Adipocyte (in vitro differentiated cells): ENCODE measurements around the gene LHPP.

ENCODE experiments used
- DNase-seq: peaks from one replicate; pipeline ENCODE4 v3.0.0-alpha.2; 2015; ENCODE audit warnings: low read depth
- H3K27me3 ChIP-seq: replicated peaks from 2 replicates; pipeline ENCODE4 v1.7.0; 2013; ENCODE audit warnings: mild to moderate bottlenecking, low read length, moderate library complexity; ENCODE audit not compliant: control insufficient read depth, insufficient read depth
- H3K36me3 ChIP-seq: 2 replicates; pipeline ENCODE4 v1.7.0; 2013; ENCODE audit warnings: low read length, mild to moderate bottlenecking, moderate library complexity; ENCODE audit not compliant: control insufficient read depth, insufficient read depth, severe bottlenecking
- H3K4me1 ChIP-seq: 2 replicates; pipeline ENCODE4 v1.7.0; 2013; ENCODE audit warnings: mild to moderate bottlenecking, low read length, moderate library complexity; ENCODE audit not compliant: control insufficient read depth, insufficient read depth
- H3K4me3 ChIP-seq: 2 replicates; pipeline ENCODE4 v1.7.0; 2013; ENCODE audit warnings: mild to moderate bottlenecking, low read length, moderate library complexity
- H3K9ac ChIP-seq: 2 replicates; pipeline ENCODE4 v1.7.0; 2013; ENCODE audit warnings: mild to moderate bottlenecking, low read length, moderate library complexity
- H3K9me3 ChIP-seq: 2 replicates; pipeline ENCODE4 v1.7.0; 2013; ENCODE audit warnings: mild to moderate bottlenecking, low read length, moderate library complexity; ENCODE audit not compliant: control insufficient read depth

Gene LHPP

DNA sequence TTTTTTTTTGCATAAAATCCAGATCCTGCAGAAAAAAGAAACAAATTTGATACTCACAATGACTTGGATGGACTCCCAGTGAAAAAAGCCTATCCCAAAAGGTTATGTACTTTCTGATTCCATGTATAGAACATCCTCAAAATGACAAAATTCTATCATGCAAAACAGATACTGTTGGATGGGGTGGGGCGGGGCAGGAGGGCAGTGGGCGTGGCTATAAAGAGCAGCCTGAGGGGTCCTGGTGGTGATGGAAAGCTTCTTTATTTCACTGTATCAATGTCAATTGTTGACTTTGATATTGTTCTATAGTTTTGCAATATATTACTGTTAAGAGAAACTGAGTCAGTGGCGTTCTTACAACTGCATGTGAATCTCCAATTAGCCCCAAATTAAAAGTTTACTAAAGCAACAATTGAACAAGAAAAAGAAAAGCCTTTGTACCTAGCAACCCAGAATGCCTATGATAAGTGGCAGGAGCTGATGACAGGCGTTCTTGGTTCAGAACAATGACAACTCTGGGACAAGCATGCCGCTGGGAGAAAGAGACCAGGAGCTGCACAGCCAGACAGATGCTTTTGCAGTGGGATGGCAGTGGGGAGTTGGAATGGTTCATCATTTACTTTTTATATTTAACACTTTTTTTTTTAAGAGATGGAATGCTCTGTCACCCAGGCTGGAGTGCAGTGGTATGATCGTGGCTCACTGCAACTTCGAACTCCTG lies 101.9 kb downstream of the LHPP start:
- Histone ChIP-seq H3K4me1 (peaks cover 39% of the 10 kb centered on the region), H3K27me3 (peaks cover 4% of the 10 kb centered on the region), H3K4me3 (no peak overlapping the region), H3K36me3 (no peaks in the 10 kb centered on the region), H3K9me3 (peaks cover 5% of the 10 kb centered on the region), H3K9ac (no peak overlapping the region)
- DNase-seq, result no peak

GRCh38 chr10:124564881-124565280 lies 103.3 kb downstream of the LHPP start:
- Histone ChIP-seq H3K27me3 (peaks cover 4% of the 10 kb centered on the region), H3K4me1 (peaks cover 38% of the 10 kb centered on the region), H3K9me3 (peaks cover 5% of the 10 kb centered on the region), H3K36me3 (no peaks in the 10 kb centered on the region), H3K9ac (no peak overlapping the region), H3K4me3 (no peak overlapping the region)
- no peak for DNase-seq

- no peak for DNase-seq
Observed at GRCh38 chr10:124565565-124566221, 104.1 kb downstream of the LHPP start.

GRCh38 chr10:124566222-124566888 lies 104.7 kb downstream of the LHPP start:
- H3K9ac ChIP-seq, result no peak overlapping the region
- H3K4me3 ChIP-seq, result no peak overlapping the region
- H3K9me3 ChIP-seq, result peaks cover 5% of the 10 kb centered on the region
- H3K27me3 ChIP-seq, result peaks cover 4% of the 10 kb centered on the region
- no peaks in the 10 kb centered on the region for H3K36me3 ChIP-seq
- H3K4me1 ChIP-seq, result peaks cover 23% of the 10 kb centered on the region
- DNase-seq, result no peak

More at GRCh38 chr10:124565565-124566221, 104.1 kb downstream of the LHPP start:
- no peak overlapping the region for H3K9ac ChIP-seq
- H3K4me1 ChIP-seq, result peaks cover 30% of the 10 kb centered on the region
- H3K4me3 ChIP-seq, result no peak overlapping the region
- peaks cover 5% of the 10 kb centered on the region for H3K9me3 ChIP-seq
- no peaks in the 10 kb centered on the region for H3K36me3 ChIP-seq
- peaks cover 4% of the 10 kb centered on the region for H3K27me3 ChIP-seq

DNA sequence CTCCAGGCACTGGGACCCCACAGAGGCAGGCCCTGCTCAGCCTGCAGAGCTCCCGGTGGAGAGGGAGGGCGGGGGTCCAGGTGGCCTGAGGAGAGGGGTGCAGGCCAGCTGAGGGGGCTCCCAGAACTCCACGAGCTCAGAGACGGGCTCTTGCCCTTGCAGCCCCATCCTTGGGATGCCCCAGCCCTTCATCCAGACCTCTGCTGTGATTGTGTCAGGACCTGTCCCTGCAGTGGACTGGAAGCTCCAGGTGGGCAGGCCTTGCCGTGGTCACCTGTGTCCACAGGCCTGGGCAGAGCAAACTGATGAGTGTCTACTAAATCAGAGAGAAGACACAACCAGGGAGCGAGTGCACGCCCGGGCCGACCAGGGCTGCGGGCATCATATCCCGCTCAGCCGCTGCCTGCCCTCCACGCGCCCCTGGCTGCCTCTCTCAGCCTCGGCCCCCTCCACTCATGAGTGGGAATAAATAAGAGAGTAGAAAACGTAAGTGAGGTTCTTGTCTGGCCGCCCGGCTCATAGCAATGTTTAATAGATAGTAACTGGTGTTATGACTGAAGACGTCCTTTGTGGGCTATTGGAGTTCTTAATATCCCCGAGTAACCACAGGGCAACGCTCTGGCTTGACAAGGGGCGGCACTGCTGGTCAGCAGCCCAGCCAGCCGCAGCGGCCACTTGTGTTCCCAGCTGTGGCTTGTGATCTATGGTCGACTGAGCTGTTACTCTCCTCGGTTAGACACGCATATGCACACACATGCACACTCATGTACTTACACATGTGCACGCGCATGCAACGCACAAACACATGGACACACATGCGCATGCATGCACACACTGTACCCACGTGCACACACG lies 105.6 kb downstream of the LHPP start:
- Histone ChIP-seq H3K4me3 (no peak overlapping the region), H3K9ac (no peak overlapping the region), H3K27me3 (peaks cover 4% of the 10 kb centered on the region), H3K9me3 (no peaks in the 10 kb centered on the region), H3K4me1 (peaks cover 20% of the 10 kb centered on the region), H3K36me3 (no peaks in the 10 kb centered on the region)
- DNase-seq, result no peak

- Histone ChIP-seq H3K9me3 (no peaks in the 10 kb centered on the region), H3K4me1 (peaks cover 15% of the 10 kb centered on the region), H3K4me3 (no peak overlapping the region), H3K27me3 (peaks cover 4% of the 10 kb centered on the region), H3K9ac (peak overlapping the region; percentile 71), H3K36me3 (no peaks in the 10 kb centered on the region)
- DNase-seq, result no peak
Observed at GRCh38 chr10:124568339-124568738, 106.7 kb downstream of the LHPP start.

- peaks cover 15% of the 10 kb centered on the region for H3K4me1 ChIP-seq
- H3K4me3 ChIP-seq, result no peak overlapping the region
- peaks cover 4% of the 10 kb centered on the region for H3K27me3 ChIP-seq
- H3K9ac ChIP-seq, result peak overlapping the region; percentile 71
- DNase-seq, result no peak
- no peaks in the 10 kb centered on the region for H3K9me3 ChIP-seq
- no peaks in the 10 kb centered on the region for H3K36me3 ChIP-seq
Observed at GRCh38 chr10:124568848-124569622, 107.4 kb downstream of the LHPP start.

DNA sequence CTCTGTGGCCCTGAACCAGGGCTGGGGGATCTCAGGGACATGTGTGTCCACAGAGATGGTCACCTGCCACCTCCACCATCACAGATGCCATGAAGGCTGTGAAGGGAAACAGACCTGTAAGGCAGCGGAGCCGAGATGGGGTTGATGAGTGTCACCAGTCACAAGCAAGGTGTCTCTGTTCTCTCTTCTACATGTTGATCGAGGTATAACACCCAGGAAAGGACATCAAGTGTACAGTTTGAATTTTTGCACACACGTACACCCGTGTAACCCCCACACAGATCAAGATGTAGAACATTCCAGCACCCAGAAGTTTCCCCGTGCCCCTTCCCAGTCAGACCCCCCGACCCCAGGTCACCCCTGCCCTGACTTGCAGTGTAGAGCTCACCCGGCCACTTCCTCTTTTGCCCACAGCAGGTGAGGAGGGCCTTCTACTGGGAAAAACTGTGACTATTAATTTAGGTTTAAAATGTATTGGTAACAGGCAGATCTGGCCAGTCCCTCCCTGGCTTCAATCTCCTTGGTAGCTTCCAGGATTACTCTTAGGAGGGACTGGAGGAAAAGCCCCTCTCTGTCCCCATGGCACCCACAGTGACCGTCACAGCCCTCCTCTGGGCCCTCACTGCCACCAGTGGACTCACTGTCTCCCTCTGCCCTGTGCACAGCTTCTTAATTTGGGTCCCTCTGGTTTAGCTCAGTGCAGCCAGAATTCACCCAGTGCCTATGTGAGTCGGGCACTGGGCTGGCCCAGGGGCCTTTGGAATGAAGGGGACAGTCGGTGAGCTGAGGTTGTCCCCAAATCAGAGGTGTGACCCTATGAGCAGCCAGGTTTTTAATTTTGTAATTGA lies 108.2 kb downstream of the LHPP start:
- Histone ChIP-seq H3K4me1 (peaks cover 15% of the 10 kb centered on the region), H3K9ac (peak overlapping the region; percentile 18), H3K9me3 (no peaks in the 10 kb centered on the region), H3K27me3 (peaks cover 11% of the 10 kb centered on the region), H3K36me3 (no peaks in the 10 kb centered on the region), H3K4me3 (no peak overlapping the region)
- no peak for DNase-seq

DNA sequence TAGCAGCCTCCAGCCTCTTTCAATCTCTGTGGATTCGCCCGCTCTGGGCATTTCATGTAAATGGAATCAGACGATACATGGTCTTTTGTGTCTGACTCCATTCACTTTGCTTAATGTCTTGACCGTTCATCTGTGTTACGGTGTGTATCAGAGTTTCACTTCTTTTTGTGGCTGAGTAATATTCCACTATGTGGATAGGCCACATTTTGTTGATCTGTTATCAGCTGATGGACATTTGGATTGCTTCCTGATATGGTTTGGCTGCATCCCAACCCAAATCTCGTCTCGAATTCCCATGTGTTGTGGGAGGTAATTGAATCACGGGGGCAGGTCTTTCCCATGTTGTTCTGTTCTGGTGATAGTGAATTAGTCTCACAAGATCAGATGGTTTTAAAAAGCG lies 109.0 kb downstream of the LHPP start:
- Histone ChIP-seq H3K36me3 (no peaks in the 10 kb centered on the region), H3K4me3 (no peak overlapping the region), H3K4me1 (peaks cover 15% of the 10 kb centered on the region), H3K9ac (no peak overlapping the region), H3K9me3 (no peaks in the 10 kb centered on the region), H3K27me3 (peaks cover 14% of the 10 kb centered on the region)
- no peak for DNase-seq

- H3K9ac ChIP-seq, result no peak overlapping the region
- H3K36me3 ChIP-seq, result no peaks in the 10 kb centered on the region
- peaks cover 15% of the 10 kb centered on the region for H3K4me1 ChIP-seq
- DNase-seq, result no peak
- H3K9me3 ChIP-seq, result no peaks in the 10 kb centered on the region
- H3K4me3 ChIP-seq, result no peak overlapping the region
- peaks cover 9% of the 10 kb centered on the region for H3K27me3 ChIP-seq
Observed at GRCh38 chr10:124572751-124573150, 111.1 kb downstream of the LHPP start.
